HL-60 (cell line): ENCODE measurements around the gene HAGHL.

Experiments
- DNase-seq, 2 experiments: peaks; one replicate each; pipeline ENCODE4 v3.0.0-alpha.2; 2010 to 2020; ENCODE audit warnings: low read depth in 1 of 2, low spot score in 1 of 2
- H3K27ac ChIP-seq: fragments of 250-450 bp; sonication (Bioruptor Pico); replicated peaks from 2 replicates; pipeline ENCODE4 v1.5.1; 2020; ENCODE audit warnings: mild to moderate bottlenecking, moderate library complexity
- H3K27me3 ChIP-seq: fragments of 250-450 bp; sonication (Bioruptor Pico); 2 replicates; pipeline ENCODE4 v1.5.1; 2021; ENCODE audit warnings: mild to moderate bottlenecking, moderate library complexity; ENCODE audit not compliant: insufficient read depth, poor library complexity, severe bottlenecking
- H3K4me3 ChIP-seq: replicated peaks from 2 replicates; pipeline ENCODE4 v1.5.1; 2011; ENCODE audit warnings: mild to moderate bottlenecking, control low read depth, low read length; ENCODE audit not compliant: insufficient read depth
- CTCF ChIP-seq: IDR thresholded peaks from one replicate; pipeline ENCODE4 v1.5.1; 2011; ENCODE audit warnings: low read length, control low read depth, inconsistent platforms; ENCODE audit not compliant: insufficient read depth
- GABPA ChIP-seq: IDR thresholded peaks from 2 replicates; pipeline ENCODE4 v1.6.1; 2012; ENCODE audit warnings: low read depth
- POLR2AphosphoS5 ChIP-seq: IDR thresholded peaks from 2 replicates; pipeline ENCODE4 v1.6.1; 2012; ENCODE audit warnings: low read depth
- REST ChIP-seq: IDR thresholded peaks from 2 replicates; pipeline ENCODE4 v1.6.1; 2012; ENCODE audit warnings: low read depth; ENCODE audit not compliant: insufficient replicate concordance
- SPI1 ChIP-seq: IDR thresholded peaks from 2 replicates; pipeline ENCODE4 v1.6.1; 2012; ENCODE audit warnings: low read depth, mild to moderate bottlenecking, borderline replicate concordance

HAGHL gene

GRCh38 chr16:718389-718788, 8.5 kb upstream of the HAGHL start:
- DNase-seq, result no peak
- TF ChIP-seq REST, result no peak
- no peak for TF ChIP-seq CTCF
- no peak for TF ChIP-seq POLR2AphosphoS5
- TF ChIP-seq SPI1, result no peak
- no peak for TF ChIP-seq GABPA
- Histone ChIP-seq H3K27ac (no peak overlapping the region), H3K27me3 (peaks cover 7% of the 10 kb centered on the region), H3K4me3 (no peak overlapping the region)

- no peak for TF ChIP-seq POLR2AphosphoS5
- TF ChIP-seq GABPA, result no peak
- no peak for TF ChIP-seq REST
- no peak for TF ChIP-seq SPI1
- TF ChIP-seq CTCF, result no peak
- Histone ChIP-seq H3K27me3 (peaks cover 7% of the 10 kb centered on the region), H3K4me3 (no peak overlapping the region), H3K27ac (no peak overlapping the region)
- DNase-seq, result no peak
Observed at GRCh38 chr16:718922-719321, 8.0 kb upstream of the HAGHL start.

GRCh38 chr16:719815-720446, 7.0 kb upstream of the HAGHL start:
- H3K27me3 ChIP-seq, result peaks cover 5% of the 10 kb centered on the region
- no peak for TF ChIP-seq CTCF
- no peak for TF ChIP-seq REST
- TF ChIP-seq SPI1, result no peak
- no peak for TF ChIP-seq GABPA
- no peak for TF ChIP-seq POLR2AphosphoS5
- peak overlapping the region; percentile 52 for H3K4me3 ChIP-seq
- peak in 1 of 2 experiments; percentile 21 for DNase-seq
- peak overlapping the region; percentile 84 for H3K27ac ChIP-seq
